Measurements from ENCODE around the gene ANKS1A. TPM values are rescaled to one million over a fixed set of nuclear protein-coding genes. Genes with fewer than 3 reads are reported as not detected.

The ANKS1A gene
- total RNA-seq, 1 donor from 2014 or later: 17.0 TPM

- Mint-ChIP-seq H3K9me3 (no peaks in the 10 kb centered on the region), H3K27ac (no peak overlapping the region), H3K4me3 (no peak overlapping the region), H3K27me3 (ENCODE audit: insufficient read depth, low read depth) (no peaks in the 10 kb centered on the region), H3K36me3 (peaks cover 3% of the 10 kb centered on the region), H3K4me1 (peaks cover 23% of the 10 kb centered on the region)
- Histone ChIP-seq H3K4me3 (no peak overlapping the region), H3K9me3 (ENCODE audit: low read depth) (no peaks in the 10 kb centered on the region), H3K36me3 (no peaks in the 10 kb centered on the region), H4K20me1 (ENCODE audit: low read depth) (peaks cover 10% of the 10 kb centered on the region), H3K79me2 (ENCODE audit: low read depth) (no peaks in the 10 kb centered on the region), H2AFZ (replicated peaks) (no peak overlapping the region), H3K9ac (no peak overlapping the region), H3K4me2 (no peak overlapping the region), H3K27ac (no peak overlapping the region), H3K27me3 (no peaks in the 10 kb centered on the region), H3F3A (ENCODE audit: low read depth) (peaks cover 24% of the 10 kb centered on the region), H3K4me1 (peaks cover 31% of the 10 kb centered on the region)
- DNase-seq (ENCODE audit: low spot score): no peak
- TF ChIP-seq, protein P1, sequence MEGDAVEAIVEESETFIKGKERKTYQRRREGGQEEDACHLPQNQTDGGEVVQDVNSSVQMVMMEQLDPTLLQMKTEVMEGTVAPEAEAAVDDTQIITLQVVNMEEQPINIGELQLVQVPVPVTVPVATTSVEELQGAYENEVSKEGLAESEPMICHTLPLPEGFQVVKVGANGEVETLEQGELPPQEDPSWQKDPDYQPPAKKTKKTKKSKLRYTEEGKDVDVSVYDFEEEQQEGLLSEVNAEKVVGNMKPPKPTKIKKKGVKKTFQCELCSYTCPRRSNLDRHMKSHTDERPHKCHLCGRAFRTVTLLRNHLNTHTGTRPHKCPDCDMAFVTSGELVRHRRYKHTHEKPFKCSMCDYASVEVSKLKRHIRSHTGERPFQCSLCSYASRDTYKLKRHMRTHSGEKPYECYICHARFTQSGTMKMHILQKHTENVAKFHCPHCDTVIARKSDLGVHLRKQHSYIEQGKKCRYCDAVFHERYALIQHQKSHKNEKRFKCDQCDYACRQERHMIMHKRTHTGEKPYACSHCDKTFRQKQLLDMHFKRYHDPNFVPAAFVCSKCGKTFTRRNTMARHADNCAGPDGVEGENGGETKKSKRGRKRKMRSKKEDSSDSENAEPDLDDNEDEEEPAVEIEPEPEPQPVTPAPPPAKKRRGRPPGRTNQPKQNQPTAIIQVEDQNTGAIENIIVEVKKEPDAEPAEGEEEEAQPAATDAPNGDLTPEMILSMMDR (IDR thresholded peaks at IDR 0.05): no peak
- TF ChIP-seq EZH2 (IDR thresholded peaks at IDR 0.05) (no peak), EZH2phosphoT487 (IDR thresholded peaks at IDR 0.05) (no peak)
Observed at GRCh38 chr6:35054106-35054742, 165.2 kb downstream of the ANKS1A start.

- Histone ChIP-seq H3F3A (ENCODE audit: low read depth) (peaks cover 24% of the 10 kb centered on the region), H3K9me3 (ENCODE audit: low read depth) (no peaks in the 10 kb centered on the region), H3K4me3 (no peak overlapping the region), H4K20me1 (ENCODE audit: low read depth) (peaks cover 10% of the 10 kb centered on the region), H3K4me2 (no peak overlapping the region), H3K36me3 (no peaks in the 10 kb centered on the region), H3K27ac (no peak overlapping the region), H3K79me2 (ENCODE audit: low read depth) (no peaks in the 10 kb centered on the region), H2AFZ (replicated peaks) (no peak overlapping the region), H3K9ac (no peak overlapping the region), H3K4me1 (peaks cover 26% of the 10 kb centered on the region), H3K27me3 (no peaks in the 10 kb centered on the region)
- Mint-ChIP-seq H3K4me1 (peaks cover 27% of the 10 kb centered on the region), H3K27ac (no peak overlapping the region), H3K4me3 (no peak overlapping the region), H3K9me3 (no peaks in the 10 kb centered on the region), H3K27me3 (ENCODE audit: insufficient read depth, low read depth) (peaks cover 1% of the 10 kb centered on the region), H3K36me3 (peaks cover 3% of the 10 kb centered on the region)
- TF ChIP-seq EZH2 (IDR thresholded peaks at IDR 0.05): no peak
- TF ChIP-seq EZH2phosphoT487 (IDR thresholded peaks at IDR 0.05): no peak
- DNase-seq (ENCODE audit: low spot score): no peak
Observed at GRCh38 chr6:35054743-35055130, 165.7 kb downstream of the ANKS1A start.

- no peak overlapping the region for H3K27ac ChIP-seq
- peaks cover 26% of the 10 kb centered on the region for H3K4me1 ChIP-seq
- peaks cover 3% of the 10 kb centered on the region for H3K36me3 Mint-ChIP-seq
- TF ChIP-seq, protein P1 (IDR thresholded peaks at IDR 0.05): no peak
- TF ChIP-seq EZH2phosphoT487 (IDR thresholded peaks at IDR 0.05) (no peak), EZH2 (IDR thresholded peaks at IDR 0.05) (no peak)
- no peaks in the 10 kb centered on the region for H3K9me3 ChIP-seq (ENCODE audit: low read depth)
- H4K20me1 ChIP-seq (ENCODE audit: low read depth): peaks cover 10% of the 10 kb centered on the region
- no peak overlapping the region for H2AFZ ChIP-seq (replicated peaks)
- no peak overlapping the region for H3K4me3 Mint-ChIP-seq
- H3K4me1 Mint-ChIP-seq: peaks cover 30% of the 10 kb centered on the region
- peaks cover 24% of the 10 kb centered on the region for H3F3A ChIP-seq (ENCODE audit: low read depth)
- H3K36me3 ChIP-seq: no peaks in the 10 kb centered on the region
- no peaks in the 10 kb centered on the region for H3K79me2 ChIP-seq (ENCODE audit: low read depth)
- no peak overlapping the region for H3K4me3 ChIP-seq
- H3K9ac ChIP-seq: no peak overlapping the region
- H3K9me3 Mint-ChIP-seq: no peaks in the 10 kb centered on the region
- H3K27me3 ChIP-seq: no peaks in the 10 kb centered on the region
- H3K4me2 ChIP-seq: no peak overlapping the region
- no peak overlapping the region for H3K27ac Mint-ChIP-seq
- DNase-seq (ENCODE audit: low spot score): no peak
- peaks cover 2% of the 10 kb centered on the region for H3K27me3 Mint-ChIP-seq (ENCODE audit: insufficient read depth, low read depth)
Observed at GRCh38 chr6:35055891-35056290, 166.8 kb downstream of the ANKS1A start.

- no peaks in the 10 kb centered on the region for H3K79me2 ChIP-seq (ENCODE audit: low read depth)
- H3K9ac ChIP-seq: no peak overlapping the region
- peaks cover 10% of the 10 kb centered on the region for H4K20me1 ChIP-seq (ENCODE audit: low read depth)
- peaks cover 23% of the 10 kb centered on the region for H3F3A ChIP-seq (ENCODE audit: low read depth)
- no peak overlapping the region for H3K27ac ChIP-seq
- TF ChIP-seq, protein P1 (IDR thresholded peaks at IDR 0.05): no peak
- TF ChIP-seq EZH2 (IDR thresholded peaks at IDR 0.05) (no peak), EZH2phosphoT487 (IDR thresholded peaks at IDR 0.05) (no peak)
- no peak overlapping the region for H3K4me2 ChIP-seq
- H3K27me3 ChIP-seq: no peaks in the 10 kb centered on the region
- Mint-ChIP-seq H3K27me3 (ENCODE audit: insufficient read depth, low read depth) (peaks cover 2% of the 10 kb centered on the region), H3K4me3 (no peak overlapping the region), H3K9me3 (no peaks in the 10 kb centered on the region), H3K27ac (no peak overlapping the region), H3K4me1 (peaks cover 30% of the 10 kb centered on the region), H3K36me3 (peaks cover 3% of the 10 kb centered on the region)
- no peak overlapping the region for H3K4me3 ChIP-seq
- H3K9me3 ChIP-seq (ENCODE audit: low read depth): no peaks in the 10 kb centered on the region
- H3K36me3 ChIP-seq: no peaks in the 10 kb centered on the region
- peaks cover 26% of the 10 kb centered on the region for H3K4me1 ChIP-seq
- no peak overlapping the region for H2AFZ ChIP-seq (replicated peaks)
- DNase-seq (ENCODE audit: low spot score): no peak
Observed at GRCh38 chr6:35056952-35057351, 167.9 kb downstream of the ANKS1A start.

Data from neural progenitor cell (in vitro differentiated cells).